Mesothelial cell of epicardium (in vitro differentiated cells): ENCODE results near the gene ANKMY1. TPM values are rescaled to one million over a fixed set of nuclear protein-coding genes. Genes with fewer than 3 reads are reported as not detected.

Source experiments
- DNase-seq, 2 experiments: peaks; one replicate each; pipeline ENCODE4 v3.0.0; 2021; ENCODE audit warnings: low spot score in 2 of 2; ENCODE audit not compliant: unreplicated experiment in 2 of 2
- H3K27ac Mint-ChIP-seq: 2 replicates; pipeline ENCODE4 v1.8.0; 2021; ENCODE audit warnings: mixed read lengths
- H3K27me3 Mint-ChIP-seq: 2 replicates; pipeline ENCODE4 v1.8.0; 2021; ENCODE audit warnings: low read depth, mixed read lengths
- H3K36me3 Mint-ChIP-seq: 2 replicates; pipeline ENCODE4 v1.8.0; 2021; ENCODE audit warnings: mixed read lengths
- H3K4me1 Mint-ChIP-seq: 2 replicates; pipeline ENCODE4 v1.8.0; 2021; ENCODE audit warnings: mixed read lengths
- H3K4me3 Mint-ChIP-seq: 2 replicates; pipeline ENCODE4 v1.8.0; 2021; ENCODE audit warnings: mild to moderate bottlenecking, moderate library complexity, mixed read lengths
- H3K9me3 Mint-ChIP-seq: 2 replicates; pipeline ENCODE4 v1.8.0; 2021; ENCODE audit warnings: mixed read lengths
- total RNA-seq: library from RNA; stranded (reverse); gene quantifications from 3 replicates; pipeline ENCODE4 v1.2.1, GENCODE V29; 2021
- TF ChIP-seq, protein P1 (sequence below): fragments of 200-600 bp; sonication (generic); IDR thresholded peaks from one replicate; pipeline ENCODE4 v1.5.0; 2021; ENCODE audit warnings: antibody characterized with exemption; ENCODE audit not compliant: unreplicated experiment

ANKMY1 gene
- total RNA-seq, 1 donor from 2014 or later, result 29.8 TPM

DNA sequence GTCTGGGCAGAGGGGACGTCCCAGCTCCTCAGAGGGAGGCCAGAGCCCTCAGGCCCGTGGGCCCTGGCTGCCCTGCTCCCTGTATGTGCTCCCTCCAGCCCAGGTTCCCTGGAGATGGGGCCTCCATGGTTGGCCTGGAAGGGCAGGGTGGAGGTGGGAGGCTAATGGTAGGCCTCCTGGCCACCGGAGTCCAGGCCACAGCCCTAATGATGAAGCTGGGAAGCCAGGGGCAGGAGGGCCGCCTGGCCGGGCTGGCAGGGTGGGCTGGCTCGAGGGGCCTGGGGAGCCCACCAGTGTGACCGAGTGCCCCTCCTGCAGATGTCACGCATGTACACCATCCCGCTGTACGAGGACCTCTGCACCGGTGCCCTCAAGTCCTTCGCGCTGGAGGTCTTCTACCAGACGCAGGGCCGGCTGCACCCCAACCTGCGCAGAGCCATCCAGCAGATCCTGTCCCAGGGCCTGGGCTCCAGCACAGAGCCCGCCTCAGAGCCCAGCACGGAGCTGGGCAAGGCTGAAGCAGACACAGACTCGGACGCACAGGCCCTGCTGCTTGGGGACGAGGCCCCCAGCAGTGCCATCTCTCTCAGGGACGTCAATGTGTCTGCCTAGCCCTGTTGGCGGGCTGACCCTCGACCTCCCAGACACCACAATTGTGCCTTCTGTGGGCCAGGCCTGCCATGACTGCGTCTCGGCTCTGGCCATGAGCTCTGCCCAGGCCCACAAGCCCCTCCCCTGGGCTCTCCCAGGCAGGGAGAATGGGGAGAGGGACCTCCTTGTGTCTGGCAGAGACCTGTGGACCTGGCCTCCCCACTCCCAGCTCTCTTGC lies 19.7 kb upstream of the ANKMY1 start:
- Mint-ChIP-seq H3K4me1 (no peaks in the 10 kb centered on the region), H3K27me3 (no peaks in the 10 kb centered on the region), H3K36me3 (peaks cover 16% of the 10 kb centered on the region), H3K4me3 (no peak overlapping the region), H3K9me3 (peaks cover 14% of the 10 kb centered on the region), H3K27ac (no peak overlapping the region)
- no peak for DNase-seq
- TF ChIP-seq, protein P1, sequence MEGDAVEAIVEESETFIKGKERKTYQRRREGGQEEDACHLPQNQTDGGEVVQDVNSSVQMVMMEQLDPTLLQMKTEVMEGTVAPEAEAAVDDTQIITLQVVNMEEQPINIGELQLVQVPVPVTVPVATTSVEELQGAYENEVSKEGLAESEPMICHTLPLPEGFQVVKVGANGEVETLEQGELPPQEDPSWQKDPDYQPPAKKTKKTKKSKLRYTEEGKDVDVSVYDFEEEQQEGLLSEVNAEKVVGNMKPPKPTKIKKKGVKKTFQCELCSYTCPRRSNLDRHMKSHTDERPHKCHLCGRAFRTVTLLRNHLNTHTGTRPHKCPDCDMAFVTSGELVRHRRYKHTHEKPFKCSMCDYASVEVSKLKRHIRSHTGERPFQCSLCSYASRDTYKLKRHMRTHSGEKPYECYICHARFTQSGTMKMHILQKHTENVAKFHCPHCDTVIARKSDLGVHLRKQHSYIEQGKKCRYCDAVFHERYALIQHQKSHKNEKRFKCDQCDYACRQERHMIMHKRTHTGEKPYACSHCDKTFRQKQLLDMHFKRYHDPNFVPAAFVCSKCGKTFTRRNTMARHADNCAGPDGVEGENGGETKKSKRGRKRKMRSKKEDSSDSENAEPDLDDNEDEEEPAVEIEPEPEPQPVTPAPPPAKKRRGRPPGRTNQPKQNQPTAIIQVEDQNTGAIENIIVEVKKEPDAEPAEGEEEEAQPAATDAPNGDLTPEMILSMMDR, result no peak

DNA sequence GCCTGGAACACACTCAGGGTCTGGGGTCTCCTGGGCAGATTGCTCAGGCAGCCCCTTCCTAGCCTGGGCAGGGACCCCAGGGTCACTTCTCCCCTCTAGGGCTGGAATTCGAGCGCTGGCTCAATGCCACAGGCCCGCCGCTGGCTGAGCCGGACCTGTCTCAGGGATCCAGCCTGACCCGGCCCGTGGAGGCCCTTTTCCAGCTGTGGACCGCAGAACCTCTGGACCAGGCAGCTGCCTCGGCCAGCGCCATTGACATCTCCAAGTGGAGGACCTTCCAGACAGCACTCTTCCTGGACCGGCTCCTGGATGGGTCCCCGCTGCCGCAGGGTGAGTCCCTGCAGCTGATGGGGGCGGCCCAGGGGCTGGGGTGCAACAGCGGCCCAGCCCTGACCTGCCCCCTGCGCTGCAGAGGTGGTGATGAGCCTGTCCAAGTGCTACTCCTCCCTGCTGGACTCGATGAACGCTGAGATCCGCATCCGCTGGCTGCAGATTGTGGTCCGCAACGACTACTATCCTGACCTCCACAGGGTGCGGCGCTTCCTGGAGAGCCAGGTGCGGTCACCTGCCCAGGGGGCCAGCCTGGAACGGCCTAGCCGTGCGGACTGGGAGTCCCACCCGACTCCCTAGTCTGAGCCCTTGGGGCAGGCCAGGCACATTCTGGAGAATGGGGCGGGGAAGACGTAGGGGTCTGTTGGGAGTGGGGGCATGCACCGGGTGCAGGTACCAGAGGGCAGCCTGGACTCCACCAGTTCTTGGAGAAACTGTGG lies 18.8 kb upstream of the ANKMY1 start:
- peaks cover 9% of the 10 kb centered on the region for H3K36me3 Mint-ChIP-seq
- H3K9me3 Mint-ChIP-seq, result peaks cover 11% of the 10 kb centered on the region

DNA sequence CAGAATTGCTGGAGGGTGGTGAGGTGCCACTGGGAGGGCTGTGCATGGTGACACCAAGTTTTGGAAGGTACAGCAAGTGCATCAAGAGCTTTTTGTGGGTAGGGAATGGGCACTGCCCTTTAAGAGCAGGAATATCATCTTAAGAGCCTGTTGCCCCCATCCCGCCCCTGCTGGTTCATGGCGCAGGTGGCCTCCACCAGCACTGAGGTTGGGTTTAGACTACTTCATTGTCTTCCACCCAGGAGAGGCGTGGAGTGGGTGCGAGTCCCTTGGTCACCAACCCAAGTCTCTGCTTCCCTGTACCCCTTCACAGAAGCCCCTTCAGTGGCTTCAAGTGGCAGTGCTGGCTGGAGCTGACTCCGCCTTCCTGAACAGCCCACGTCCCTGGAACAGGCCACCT lies 18.2 kb upstream of the ANKMY1 start:
- peaks cover 7% of the 10 kb centered on the region for H3K9me3 Mint-ChIP-seq
- TF ChIP-seq, protein P1, result no peak
- peaks cover 6% of the 10 kb centered on the region for H3K36me3 Mint-ChIP-seq
- H3K4me1 Mint-ChIP-seq, result no peaks in the 10 kb centered on the region
- H3K4me3 Mint-ChIP-seq, result no peak overlapping the region
- H3K27ac Mint-ChIP-seq, result no peak overlapping the region
- DNase-seq, result no peak
- no peaks in the 10 kb centered on the region for H3K27me3 Mint-ChIP-seq

More for the DNA sequence above, 18.8 kb upstream of the ANKMY1 start:
- no peak for DNase-seq
- no peaks in the 10 kb centered on the region for H3K4me1 Mint-ChIP-seq
- H3K27ac Mint-ChIP-seq, result no peak overlapping the region
- no peak overlapping the region for H3K4me3 Mint-ChIP-seq
- no peaks in the 10 kb centered on the region for H3K27me3 Mint-ChIP-seq
- TF ChIP-seq, protein P1, result no peak

DNA sequence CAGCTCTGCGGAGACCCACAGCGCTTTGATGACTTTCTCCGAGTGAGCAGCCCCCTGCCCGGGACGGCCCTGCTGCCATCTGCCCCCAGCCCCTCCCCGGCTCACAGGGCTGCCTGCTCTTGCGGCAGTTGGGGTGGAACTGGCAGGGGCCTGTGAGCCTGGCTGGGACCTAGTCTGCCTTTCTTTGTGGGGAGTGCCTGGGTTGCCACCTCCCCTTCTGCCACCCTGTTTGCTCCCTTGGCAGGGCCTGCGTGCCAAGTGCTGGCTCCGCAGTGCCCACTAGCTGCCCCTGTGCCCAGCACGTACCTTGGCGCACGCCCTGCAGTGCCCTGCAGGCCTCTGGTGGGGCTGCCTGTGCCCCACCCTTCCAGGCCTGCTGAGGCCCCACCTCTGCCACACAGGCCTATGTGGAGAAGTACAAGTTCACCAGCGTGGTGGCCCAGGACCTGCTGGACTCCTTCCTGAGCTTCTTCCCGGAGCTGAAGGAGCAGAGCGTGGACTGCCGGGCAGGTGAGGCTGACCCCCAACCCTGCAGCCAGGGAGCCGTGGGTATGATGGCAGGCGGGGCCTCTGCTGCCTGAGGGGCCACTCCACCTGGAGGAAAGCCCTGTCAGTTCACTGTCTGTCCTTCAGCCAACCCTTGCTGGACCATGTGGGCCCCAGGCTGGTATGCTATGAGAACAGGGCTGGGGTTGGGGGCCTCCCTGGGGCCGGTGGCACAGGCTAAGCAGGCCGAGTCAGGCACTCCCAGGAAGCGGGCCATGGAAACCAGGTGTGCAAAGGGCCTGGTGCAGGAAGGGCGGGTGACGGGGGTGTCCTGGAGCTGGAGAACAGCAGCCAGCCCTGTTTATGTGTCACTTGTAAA lies 17.5 kb upstream of the ANKMY1 start:
- no peaks in the 10 kb centered on the region for H3K9me3 Mint-ChIP-seq
- H3K27me3 Mint-ChIP-seq, result no peaks in the 10 kb centered on the region
- H3K36me3 Mint-ChIP-seq, result no peaks in the 10 kb centered on the region
- TF ChIP-seq, protein P1, result no peak
- H3K27ac Mint-ChIP-seq, result no peak overlapping the region
- H3K4me1 Mint-ChIP-seq, result no peaks in the 10 kb centered on the region
- no peak overlapping the region for H3K4me3 Mint-ChIP-seq
- no peak for DNase-seq

DNA sequence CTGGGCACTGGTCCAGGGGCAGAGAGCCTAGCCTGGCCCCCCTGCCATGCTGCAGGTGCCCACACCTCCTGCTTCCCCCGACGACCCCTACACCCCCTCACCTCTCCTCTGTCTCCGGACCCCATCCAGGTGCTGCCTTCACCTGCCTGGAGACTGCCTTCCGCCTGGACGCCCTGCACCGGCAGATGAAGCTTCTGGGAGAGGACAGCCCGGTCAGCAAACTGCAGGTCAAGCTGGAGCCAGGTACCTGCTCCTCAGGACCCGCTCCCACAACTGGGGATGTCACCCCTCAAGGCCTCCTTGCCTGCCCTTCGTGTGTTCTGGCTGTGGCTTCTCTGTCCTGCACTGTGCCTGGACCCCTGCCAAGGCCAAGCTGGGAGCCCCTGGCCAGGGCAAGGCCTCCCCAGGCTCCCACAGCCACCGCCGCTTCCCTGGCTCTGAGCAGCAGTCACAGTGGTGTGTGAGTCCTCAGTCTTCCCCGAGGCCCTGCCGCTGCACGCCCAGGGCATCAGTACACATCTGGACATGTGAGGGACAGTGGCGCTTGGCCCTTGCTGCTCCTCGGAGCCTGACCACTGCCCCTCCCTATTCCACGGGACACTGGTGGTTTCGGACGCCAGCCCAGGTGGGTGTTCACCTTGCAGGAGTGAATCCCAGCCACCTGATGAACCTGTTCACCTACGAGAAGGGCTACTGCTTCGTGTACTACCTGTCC lies 16.8 kb upstream of the ANKMY1 start:
- no peaks in the 10 kb centered on the region for H3K27me3 Mint-ChIP-seq
- no peaks in the 10 kb centered on the region for H3K9me3 Mint-ChIP-seq
- H3K27ac Mint-ChIP-seq, result no peak overlapping the region
- DNase-seq, result no peak
- peaks cover 2% of the 10 kb centered on the region for H3K4me1 Mint-ChIP-seq
- no peaks in the 10 kb centered on the region for H3K36me3 Mint-ChIP-seq
- no peak overlapping the region for H3K4me3 Mint-ChIP-seq
- TF ChIP-seq, protein P1, result no peak
